Suppressor macrophage (primary cell): ENCODE results near the gene CCDC40.
A peak's percentile ranks its signal among the peaks of the same experiment; 100 is the strongest.

Source experiments
- DNase-seq, 4 experiments: peaks; one replicate each; pipeline ENCODE4 v3.0.0-alpha.2; 2020 to 2022

CCDC40 gene

DNA sequence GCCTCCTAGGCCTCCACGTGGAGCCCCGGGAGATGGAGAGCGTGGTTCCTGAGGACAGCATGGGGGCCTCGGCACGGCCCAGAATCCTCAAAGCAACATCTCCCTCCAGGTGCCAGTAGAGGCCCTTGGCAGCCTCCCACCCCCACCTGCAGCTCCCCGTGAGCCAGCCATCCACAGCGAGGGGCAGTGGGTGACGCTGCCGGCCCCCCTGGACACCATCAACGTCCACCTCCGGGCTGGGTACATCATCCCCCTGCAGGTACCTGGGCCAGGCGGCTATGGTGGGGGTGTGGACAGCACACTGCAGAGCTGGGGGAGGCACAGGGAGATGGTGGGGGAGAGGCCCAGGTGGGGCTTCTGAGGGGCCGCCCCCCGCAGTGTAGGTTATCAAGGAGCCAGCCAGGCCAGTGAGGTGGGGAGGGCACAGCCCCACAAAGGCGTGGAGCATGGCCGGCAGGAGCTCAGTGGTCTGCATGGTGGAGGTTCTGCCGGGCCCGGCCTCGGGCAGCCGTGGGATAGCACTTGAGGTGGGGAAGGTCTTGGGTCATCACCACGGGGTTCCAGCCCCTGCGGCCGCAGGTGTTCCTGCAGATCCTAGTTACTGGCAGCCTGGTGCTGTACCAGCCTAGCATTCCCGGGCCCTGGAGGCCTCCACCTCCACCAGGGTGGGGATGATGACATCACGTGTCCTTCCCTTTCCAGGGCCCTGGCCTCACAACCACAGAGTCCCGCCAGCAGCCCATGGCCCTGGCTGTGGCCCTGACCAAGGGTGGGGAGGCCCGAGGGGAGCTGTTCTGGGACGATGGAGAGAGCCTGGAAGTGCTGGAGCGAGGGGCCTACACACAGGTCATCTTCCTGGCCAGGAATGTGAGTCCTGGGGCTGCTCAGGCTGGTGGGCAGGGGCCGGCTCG is 81.3 kb downstream of the CCDC40 start:
- DNase-seq: no peak

DNA sequence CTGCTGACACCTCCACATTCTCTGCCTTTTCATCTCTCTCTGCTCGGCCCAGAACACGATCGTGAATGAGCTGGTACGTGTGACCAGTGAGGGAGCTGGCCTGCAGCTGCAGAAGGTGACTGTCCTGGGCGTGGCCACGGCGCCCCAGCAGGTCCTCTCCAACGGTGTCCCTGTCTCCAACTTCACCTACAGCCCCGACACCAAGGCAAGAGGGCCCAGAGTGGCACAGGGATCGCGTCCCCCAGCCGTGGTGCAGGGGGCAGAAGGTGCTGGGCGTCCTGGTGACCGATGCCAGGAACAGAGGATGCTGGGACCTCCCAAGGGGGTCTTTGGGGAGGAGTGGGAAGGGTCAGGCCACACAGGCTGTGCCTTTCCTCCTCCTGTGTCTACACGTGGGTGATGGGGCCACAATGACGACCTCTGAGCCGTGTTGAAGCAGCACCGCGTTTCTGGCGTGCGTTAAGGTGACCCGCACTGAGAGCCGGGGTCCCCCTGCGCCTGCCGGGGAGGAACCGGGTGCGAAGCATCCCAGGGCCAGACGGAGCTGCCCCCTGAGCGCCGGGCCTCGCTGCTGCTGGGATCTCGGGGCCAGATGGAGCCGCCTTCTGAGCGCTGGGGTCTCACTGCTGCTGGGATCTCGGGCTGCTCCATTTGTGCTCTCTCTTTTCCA is 82.3 kb downstream of the CCDC40 start:
- no peak for DNase-seq

DNA sequence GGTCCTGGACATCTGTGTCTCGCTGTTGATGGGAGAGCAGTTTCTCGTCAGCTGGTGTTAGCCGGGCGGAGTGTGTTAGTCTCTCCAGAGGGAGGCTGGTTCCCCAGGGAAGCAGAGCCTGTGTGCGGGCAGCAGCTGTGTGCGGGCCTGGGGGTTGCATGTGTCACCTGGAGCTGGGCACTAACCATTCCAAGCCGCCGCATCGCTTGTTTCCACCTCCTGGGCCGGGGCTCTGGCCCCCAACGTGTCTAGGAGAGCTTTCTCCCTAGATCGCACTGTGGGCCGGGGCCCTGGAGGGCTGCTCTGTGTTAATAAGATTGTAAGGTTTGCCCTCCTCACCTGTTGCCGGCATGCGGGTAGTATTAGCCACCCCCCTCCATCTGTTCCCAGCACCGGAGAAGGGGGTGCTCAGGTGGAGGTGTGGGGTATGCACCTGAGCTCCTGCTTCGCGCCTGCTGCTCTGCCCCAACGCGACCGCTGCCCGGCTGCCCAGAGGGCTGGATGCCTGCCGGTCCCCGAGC is 82.9 kb downstream of the CCDC40 start:
- DNase-seq: no peak

DNA sequence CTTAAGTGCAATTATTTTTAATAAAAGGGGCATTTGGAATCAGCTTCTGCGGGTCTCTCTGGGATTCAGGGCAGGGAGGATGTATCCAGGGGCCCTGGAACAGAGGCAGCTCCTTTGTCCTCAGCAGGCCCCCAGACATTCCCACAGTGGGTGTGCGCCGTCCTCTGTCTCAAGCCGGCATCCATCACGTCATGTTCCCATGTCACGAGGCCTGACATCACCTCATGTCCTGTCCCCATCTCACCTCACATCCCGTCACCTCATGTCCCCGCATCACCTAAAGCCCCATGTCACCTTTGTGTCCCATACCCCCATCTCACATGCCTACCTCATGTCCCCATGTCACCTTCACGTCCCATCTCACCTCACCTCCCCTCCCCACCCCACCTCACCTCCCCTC is 83.4 kb downstream of the CCDC40 start:
- DNase-seq: no peak

DNA sequence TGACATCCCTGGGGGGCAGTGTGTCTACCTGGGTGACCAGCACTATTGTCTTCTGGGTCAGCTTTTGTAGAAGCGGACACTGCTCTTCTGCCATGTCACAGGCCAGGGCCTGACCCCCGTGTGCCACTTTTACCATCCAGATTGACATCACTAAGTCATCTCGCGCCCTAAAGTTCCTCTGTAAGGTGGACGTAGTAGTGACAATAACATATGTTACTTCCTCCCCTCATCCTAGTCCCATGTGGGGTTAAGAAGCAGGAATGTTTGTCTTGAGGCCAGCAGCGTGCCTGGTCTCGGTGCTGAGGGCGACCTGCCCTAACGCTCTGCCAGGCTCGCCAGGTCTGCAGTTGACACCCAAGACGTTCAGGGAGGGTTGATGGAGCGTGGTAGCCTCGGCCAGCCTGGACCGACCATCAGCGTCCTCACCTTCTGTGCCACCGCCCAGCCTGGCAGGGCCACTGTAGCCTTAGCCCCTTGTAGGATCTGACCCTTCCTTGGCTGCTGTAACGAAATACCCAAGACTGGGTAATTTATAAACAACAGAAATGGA is 85.7 kb downstream of the CCDC40 start:
- no peak for DNase-seq

DNA sequence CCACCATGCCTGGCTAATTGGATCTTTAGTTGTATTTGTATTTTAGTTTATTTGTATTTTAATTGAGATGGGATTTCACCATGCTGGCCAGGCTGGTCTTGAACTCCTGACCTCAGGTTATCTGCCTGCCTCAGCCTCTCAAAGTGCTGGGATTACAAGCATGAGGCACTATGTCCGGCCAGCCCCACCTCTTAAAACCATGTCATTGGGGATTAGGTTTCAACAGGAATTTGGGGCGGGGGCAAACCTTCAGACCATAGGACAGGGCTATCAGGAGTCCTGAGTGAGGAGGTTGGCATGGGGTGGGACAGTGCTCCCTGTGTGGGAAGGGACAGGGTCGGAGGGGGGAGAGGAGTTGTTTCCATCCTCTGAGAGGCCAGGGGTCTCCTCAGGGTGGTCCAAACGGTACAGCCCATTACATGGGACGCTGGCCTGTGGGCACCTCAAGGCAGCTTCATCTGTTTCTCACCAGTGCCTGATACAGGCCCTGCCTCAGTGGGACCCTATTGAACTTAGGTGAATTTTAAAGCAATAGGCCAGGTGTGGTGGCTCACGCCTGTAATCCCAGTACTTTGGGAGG is 86.6 kb downstream of the CCDC40 start:
- DNase-seq: no peak

DNA sequence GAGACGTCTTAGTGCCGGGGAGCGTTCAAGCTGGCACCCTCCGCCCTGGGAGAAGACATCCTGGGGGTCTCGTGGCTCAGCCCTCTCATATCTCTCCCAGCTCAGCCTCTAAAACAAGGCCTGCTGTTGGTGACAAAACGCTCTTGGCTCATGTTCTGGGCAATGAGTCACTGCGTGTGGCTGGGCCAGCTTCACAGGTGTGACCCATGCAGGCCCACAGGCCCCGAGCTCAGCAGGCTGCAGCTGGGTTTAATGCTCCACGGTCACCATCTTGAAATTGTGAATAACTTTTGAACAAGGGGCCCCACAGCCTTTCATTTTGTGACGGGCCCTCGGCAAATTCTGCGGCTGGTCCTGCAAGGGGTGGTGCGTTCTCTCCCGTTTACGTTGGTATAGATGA is 87.3 kb downstream of the CCDC40 start:
- no peak for DNase-seq

DNA sequence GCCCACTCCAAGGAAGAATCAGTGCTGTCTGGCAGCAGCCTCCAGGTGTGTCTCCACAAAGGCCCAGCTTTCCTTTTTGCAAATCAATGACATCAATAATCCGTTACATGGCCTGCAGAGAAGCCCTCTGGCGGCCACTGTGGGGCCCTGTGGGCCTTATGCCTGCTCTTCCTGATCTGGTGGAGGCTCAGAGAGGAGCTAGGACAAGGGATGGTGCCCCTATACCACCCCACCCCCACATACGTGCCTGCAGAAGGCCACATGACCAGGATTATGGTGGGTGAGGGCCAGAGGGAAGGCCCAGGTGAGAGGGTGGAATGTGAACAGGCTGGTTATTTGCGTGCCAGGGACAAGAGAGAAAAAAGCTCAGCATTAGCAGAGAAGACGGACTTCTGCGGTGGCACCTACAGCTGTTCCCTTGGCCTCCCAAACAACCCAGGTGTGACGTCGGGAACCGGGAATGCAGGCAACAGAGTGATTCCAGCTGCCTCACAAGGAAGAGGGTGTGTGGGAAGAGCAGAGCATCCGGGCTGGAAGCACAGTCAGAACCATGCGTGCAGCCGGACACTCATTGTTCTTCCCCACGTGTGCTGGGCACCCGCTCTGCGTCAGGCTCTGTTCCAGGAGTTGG is 88.0 kb downstream of the CCDC40 start:
- DNase-seq: peak in 3 of 4 experiments; percentile 13 to 48 (median 31)

DNA sequence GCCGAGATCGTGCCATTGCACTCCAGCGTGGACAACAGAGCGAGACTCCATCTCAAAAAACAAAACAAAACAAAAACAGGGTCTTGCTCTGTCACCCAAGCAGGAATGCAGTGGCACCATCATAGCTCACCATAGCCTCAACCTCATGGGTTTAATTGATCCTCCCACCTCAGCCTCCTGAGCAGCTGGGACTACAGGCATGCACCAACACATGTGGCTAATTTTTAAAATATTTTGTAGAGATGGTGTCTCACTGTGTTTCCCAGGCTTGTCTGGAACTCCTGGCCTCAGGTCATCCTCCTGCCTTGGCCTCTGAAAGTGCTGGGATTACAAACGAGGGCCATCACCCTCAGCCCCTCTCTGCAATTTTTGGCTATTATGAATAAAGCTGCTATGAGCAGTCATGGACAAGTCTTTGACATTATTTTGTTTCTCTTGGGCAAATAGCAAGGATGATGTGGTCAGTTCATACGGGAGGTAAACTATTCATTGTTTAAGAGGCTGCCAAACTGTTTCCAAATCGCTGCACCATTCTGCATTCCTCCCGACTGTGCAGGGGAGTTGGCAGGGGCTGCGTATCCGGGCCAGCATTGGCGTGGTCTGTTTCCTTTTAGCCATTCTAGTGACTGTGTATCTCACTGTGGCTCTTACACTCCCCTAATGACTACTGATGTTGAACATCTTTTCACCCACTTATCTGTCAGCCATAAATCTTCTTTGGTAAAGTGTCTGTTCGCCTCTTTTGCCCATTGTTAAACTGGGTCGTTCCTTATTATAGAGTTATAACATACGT is 89.4 kb downstream of the CCDC40 start:
- no peak for DNase-seq

DNA sequence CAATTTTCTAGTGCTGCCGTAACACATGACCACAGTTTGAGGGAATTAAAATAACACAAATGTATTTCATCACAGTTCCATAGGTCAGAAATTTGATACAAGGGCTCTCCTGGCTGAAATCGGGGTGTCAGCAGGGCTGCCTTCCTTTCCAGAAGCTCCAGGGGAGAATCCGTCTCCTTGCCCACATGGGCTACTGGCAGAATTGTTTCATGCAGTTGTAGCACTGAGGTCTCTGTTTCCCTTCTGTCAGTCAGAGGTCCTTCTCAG is 89.9 kb downstream of the CCDC40 start:
- no peak for DNase-seq

DNA sequence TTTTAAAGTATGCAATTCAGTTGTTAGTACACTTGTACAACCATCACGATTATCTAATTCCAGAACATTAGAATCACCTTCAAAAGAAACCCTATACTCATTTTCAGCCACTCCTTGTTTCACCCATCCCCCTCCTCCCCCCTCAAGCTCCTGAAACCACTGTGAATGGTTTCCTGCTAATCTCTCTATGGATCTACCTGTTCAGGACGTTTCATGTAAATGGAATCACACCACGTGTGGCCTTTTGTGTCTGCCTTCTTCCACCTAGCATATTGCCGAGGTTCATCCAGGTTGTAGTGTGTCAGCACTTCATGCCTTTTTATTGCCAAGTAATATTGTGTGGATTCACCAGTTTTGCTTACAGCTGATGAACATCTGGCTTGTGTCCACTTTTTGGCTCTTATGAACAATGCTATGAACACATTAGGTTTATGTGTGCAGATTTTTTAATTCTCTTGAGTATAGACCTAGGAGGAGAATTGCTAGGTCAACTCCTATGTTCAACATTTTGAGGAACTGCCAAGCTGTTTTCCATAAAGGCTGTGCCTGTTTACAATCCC is 92.6 kb downstream of the CCDC40 start:
- DNase-seq: no peak

DNA sequence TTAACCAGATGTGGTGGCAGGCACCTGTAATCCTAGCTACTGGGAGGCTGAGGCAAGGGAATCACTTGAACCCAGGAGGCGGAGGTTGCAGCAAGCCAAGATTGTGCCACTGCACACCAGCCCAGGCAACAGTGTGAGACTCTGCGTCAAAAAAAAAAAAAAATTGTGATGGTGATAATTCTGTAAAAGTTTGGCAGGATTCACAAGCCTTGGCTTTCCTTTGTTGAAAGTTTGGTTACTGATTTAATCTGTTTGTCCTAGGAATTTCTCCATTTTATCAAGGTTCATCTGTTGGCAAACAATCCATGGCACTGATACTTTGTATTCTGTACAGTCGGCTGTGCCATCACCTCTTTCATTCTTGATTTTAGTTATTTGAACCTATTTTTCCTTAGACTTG is 94.5 kb downstream of the CCDC40 start:
- DNase-seq: no peak

DNA sequence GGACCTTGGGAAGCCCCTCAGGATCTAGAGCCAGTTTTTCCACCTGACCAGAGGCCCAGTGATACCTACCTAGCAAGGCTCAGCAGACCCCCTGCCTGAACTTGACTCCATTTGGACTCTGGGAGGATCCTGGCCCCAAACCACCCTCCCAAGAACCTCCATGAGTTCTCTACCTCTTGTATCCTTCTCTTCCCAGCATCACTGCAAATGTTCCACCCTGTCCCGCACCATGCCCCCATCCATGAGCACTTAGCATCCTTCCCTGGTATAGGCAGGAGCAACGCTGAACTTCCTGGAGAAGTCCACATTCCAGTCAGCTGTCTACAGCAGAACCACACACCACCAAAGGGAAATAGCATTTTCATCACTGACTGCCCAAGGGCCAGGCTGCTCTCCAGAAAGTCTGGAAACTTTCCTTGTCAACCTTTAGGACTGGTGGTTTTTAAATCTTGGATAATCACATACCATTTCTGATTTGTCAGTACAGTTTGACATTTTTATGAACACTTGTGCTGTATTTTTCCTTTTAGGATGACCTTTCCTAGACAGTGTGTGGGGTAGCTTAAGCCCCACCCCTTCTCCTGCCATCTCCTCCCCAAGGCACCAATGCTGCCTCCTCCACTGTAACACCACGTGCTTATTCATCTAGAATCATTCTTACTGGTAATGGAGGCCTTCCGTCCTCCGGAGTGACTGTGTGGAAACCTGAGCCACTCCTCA is 96.6 kb downstream of the CCDC40 start:
- DNase-seq: no peak

DNA sequence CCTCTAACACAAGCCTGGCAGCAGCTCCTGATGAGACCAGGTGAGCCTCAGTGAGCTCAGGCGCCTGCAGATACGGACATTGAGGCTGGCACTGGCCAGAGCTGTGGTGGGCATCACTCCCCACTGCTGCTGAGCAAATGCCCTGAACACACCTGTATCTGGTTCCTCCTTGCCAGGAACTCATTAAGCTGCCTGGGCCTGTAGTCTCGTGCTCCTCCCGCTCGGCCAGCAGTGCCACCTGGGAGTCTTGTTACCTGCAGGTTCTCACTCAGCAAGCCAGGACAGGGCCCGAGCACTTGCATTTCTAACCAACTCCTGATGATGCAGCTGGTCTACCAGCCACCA is 97.2 kb downstream of the CCDC40 start:
- DNase-seq: no peak

DNA sequence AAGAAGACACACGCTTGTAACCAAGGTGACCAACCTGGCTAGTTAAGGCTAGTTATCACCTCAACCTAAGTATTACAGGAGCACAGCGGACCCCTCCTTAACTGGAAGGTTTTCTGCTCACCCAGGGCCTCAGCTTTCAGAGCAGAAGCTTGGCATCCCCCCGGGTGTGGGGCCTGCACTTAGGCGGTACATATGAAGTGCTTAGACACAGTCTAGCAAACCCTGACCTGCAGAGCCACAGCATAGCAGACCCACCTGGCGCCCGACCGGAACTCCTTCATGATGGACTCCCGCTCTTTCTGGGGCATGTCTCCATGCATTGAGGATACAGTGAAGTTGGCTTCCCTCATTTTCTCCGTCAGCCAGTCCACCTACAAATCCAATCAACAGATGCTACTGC is 100.7 kb downstream of the CCDC40 start:
- no peak for DNase-seq

DNA sequence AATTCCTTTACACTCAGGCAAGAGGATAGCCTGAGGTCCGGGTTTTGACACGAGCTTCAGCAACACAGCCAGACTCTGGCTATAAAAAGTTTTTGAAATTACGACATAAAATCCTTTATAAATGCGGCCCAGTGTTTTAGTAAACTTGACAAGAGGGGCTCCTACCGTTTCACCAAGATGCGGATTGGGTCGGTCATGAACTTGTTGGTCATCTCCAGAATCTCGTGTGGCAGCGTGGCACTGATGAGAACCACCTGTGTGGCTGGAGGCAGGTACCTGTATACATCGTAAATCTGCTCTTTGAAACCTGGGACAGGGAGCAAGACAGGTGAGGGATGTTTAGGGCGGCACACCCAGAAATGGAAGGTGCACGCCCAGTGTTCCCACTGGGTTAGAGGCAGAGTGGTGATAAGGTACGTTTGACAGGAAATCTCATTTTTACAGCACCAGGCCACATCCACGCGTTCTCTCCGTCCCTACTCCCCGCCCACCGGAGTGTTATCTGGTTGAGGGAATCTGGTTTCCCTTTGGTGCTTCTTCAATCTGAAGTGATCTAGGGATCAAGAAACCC is 102.5 kb downstream of the CCDC40 start:
- DNase-seq: no peak

DNA sequence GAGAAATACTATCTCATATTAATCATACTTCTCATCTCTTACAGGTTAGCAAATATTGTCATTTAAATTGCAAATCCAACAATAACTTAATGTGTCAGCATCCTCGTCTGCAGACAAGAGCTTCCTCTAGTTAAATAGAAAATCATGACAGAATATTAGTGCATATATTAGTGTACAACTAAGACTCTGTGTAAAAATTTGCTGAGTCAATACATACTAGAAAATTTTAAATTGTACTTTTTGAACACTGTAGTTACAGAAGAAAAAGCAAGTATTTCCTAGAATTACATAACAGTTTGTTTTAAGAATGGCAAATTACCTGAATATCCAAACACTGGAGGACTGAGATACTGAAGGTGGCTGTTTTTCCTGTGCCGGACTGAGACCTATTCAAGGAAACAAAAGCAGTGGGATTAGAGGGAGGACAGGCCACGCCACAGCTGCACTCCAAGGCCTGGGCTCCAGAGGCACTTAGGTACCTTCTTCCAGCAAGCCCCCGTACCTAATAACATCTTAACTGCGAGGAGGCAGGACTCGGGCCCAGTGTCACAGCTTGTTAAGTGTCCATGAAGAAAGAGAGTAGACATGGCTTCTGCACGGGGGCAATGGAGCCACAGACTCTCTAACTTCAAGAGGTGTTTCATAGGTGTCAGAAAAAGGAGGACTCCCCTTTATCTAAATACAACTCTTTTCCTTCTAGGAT is 105.2 kb downstream of the CCDC40 start:
- no peak for DNase-seq

DNA sequence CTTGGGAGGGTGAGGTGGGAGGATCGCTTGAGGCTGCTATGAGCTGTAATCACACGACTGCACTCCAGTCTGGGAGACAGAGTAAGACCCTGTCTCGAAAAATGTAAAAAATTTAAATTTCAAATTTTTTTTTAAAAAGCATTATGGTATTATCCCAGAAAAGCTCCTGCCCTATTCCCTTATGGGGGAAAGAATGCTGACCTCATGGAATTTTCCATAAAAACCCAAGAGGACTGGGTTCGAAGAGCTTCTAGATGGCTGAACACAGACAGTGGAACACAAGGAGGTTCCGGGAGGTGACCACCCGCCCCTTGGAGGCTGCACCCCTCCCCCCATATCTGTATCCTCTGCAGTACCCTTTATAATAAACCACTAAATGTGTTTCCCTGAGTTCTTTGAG is 106.5 kb downstream of the CCDC40 start:
- no peak for DNase-seq

DNA sequence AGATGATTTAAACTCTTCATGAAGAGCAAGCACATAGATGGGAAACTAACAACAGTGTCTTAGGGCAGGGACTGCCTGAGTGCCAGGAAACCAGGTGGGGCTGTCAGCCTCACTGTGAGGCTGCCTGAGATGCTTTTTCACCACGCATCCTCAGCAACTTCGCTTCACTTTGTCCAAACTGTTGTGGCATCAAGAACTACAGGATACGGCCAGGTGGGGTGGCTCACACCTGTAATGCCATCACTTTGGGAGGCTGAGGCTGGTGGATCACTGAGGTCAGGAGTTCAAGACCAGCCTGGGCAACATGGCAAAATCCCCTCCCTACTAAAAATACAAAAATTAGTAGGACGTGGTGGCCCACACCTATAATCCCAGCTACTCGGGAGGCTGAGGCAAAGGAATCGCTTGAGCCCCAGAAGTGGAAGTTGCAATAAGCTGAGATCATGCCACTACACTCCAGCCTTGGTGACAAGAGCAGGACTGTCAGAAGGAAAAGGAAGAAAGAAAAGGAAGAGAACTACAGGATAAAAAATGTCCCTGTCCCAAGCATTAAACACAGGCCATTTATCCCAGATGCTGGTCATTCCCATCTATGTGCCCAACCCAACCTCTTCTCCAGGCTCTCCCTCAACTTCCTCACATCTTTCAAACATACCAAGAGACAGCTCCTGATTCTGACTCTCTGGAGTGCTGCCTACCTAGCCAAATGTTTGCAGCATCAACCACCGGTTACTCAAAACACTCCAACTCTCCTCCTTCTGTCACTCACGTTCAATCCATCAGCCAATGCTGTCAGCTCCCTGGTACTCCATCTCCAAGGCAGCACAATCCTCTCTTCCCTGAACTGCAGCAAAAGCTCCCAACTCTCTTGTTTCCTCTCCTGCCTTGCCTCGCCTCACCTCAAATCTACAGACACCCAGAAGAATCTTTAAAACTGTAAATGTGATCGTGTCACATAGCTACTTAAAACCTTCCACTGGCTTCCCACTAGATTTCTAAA is 108.9 kb downstream of the CCDC40 start:
- peak in 2 of 4 experiments; percentile 16 to 27 for DNase-seq
